Measurements from ENCODE around the gene CCL3.
"Not testable (repeated sequence)": the region's sequence is repeated elsewhere in the genome, so short reads cannot be mapped to it uniquely, and the experiment has no call there.

CCL3 gene

GRCh38 chr17:36083691-36084090, 6.3 kb downstream of the CCL3 start:
- not testable (repeated sequence) for DNase-seq

GRCh38 chr17:36082482-36083120, 7.3 kb downstream of the CCL3 start:
- DNase-seq: peak; percentile 91

DNA sequence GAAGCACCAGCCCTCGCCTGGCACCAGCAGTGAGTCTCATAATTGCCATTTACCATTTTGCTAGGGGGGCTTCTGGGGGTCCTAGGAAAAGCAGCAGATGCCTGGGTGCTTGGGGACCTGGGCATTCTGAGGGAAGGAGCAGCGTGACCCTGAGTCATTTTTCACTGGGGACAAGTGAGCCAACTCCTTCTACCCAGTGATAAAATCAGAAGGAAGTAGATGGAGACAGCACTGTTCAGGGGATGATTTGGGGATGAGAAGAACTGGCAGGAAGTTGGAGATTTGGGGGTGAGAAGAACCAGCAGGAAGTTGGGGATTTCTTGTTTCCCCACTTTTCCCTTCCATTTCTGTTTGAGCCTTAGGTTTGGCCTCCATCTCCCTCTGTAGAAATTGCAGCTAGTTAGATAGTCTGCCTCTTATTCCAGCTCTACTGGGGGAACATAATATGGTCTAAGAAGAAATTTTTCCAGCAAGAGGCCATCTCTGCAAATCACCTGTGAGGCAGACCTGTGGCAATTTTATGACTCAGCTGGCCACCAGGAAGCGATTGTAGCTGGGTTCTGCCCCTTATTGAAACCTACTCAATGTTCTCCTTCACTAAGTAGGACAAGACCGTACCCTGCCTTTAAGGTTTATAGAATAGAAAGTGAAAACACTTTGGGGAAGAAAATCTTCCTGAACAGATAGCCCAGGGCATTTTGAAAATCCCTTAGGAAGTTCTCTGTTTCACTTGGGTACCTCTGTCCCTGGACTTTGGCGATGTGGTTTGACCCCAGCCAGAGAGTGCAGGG, 8.1 kb downstream of the CCL3 start:
- not testable (repeated sequence) for DNase-seq

DNA sequence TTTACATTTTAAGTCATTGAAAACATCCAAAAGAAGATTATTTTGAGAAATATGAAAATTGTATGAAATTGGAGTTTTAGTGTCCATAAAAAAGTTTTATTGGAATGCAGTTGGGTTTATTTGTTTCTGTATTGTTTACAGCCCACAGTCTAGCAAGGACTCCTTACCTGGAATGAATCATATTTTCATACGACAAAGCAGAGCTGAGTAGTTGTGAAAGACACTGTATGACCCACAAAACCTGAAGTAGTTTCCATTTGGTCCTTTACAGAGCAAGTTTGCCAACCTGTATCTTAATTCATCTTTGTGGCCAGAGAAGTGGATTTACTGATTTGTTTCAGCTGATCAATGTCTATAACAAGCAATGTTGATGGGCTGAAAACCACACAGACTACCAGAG, 15.6 kb downstream of the CCL3 start:
- peak; percentile 88 for DNase-seq

DNA sequence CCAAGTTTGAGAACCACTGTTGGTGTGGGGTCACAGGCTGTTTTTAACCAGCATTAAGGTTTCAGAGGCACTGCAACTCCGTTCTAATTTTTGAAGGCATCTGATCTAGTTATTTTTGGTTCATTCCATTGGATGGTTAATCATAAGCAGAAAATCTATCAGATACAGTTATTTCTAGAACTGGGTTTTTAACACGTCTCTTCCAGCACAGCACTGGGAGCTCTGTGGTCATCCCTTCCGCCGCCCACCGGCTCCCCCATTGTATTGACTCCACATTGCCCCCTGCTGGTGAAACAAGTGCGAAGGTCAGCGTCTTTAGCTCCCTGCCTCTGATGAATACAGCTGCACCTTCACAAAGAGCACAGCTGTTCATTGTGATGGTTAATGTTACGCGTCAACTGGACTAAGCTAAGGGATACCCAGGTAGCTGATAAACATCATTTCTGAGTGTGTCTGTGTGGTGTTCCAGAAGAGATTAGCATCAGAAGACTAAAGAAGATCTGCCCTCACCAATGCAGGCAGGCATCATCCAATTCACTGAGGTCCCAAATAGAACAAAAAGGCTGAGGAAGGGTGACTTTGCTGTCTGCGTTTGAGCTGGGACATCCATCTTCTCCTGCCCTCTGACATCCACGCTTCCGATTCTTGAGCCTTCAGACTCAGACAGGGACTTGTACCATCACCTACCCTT, 17.4 kb downstream of the CCL3 start:
- DNase-seq: peak; percentile 91

GRCh38 chr17:36071751-36072150, 18.2 kb downstream of the CCL3 start:
- DNase-seq: no peak

DNA sequence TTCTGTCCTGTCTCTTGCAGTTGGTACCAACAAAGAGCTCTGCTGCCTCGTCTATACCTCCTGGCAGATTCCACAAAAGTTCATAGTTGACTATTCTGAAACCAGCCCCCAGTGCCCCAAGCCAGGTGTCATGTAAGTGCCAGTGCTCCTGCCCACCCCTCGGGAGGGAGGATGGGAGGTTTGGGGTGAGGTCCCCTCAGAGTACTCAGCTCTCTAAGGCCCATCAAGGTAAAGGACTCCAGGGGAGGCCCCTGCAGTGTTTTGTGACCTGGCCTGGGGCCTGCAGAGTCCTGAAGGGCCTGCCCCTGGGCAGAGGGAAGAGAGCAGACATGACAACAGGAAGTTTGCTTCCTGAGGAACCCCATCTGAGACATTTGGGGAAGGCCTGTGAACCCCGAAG, 19.5 kb downstream of the CCL3 start:
- no peak for DNase-seq

- no peak for DNase-seq
Observed at GRCh38 chr17:36069136-36069535, 20.8 kb downstream of the CCL3 start.

- no peak for DNase-seq
Observed at GRCh38 chr17:36068524-36068923, 21.4 kb downstream of the CCL3 start.

GRCh38 chr17:36066365-36066985, 23.5 kb downstream of the CCL3 start:
- DNase-seq: peak; percentile 76

DNA sequence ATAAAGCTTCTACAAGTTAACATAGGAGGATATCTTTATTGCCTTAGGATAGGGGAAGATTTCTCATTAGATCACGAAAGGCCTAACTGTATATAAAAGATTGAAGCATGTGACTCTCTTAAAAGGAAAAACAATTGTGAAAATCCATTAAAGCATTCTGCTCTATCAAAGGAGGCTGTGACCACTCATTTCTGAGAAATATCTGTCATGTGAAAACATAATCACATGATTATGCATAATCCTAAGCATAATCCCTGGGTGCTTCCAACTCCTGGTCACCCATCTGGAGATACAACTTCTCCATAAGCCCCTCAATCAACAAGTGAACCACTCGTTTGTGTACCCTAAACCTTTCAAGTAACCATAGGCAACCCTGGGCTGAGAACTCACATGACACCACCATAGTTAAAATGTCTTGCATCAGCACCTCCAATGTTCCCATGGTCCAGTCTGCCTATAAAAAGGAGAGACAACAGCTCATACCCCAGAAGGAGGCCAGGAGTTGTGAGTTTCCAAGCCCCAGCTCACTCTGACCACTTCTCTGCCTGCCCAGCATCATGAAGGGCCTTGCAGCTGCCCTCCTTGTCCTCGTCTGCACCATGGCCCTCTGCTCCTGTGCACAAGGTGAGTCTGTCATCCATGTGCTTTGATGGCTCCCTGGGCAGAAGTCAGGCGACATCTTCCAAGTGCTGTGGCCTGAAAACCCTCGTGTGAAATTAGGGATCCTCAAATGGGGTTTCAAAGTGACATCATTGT, 26.0 kb downstream of the CCL3 start, which contains the start of gene CCL18:
Gene CCL18 (plus strand): TSS at position 487 of the 756 bp plus-strand sequence. CDS start 71 bp downstream, at position 558.
- no peak for DNase-seq

GRCh38 chr17:36060816-36061215, 29.1 kb downstream of the CCL3 start:
- DNase-seq: no peak

DNA sequence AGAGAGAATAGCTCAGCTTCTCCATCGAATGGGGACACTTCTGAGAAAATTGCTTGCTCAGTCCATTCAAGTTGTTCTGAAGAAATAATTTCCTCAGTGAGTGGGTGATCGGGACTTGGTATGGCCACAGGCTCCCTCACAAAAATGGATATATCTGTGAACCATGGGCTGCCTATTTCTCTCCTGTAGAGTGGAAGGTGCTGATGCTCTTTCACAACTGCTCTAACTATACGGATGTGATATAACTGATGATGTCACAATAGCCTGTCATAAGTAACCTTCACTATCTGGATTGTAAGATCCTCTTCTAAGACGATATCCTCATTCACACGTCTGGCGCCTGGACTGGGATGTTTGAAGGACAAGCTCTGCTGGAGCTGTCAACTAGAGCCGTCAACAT, 30.5 kb downstream of the CCL3 start:
- DNase-seq: no peak

- no peak for DNase-seq
Observed at GRCh38 chr17:36057911-36058310, 32.0 kb downstream of the CCL3 start.

- no peak for DNase-seq
Observed at GRCh38 chr17:36055921-36056520, 33.9 kb downstream of the CCL3 start.

DNA sequence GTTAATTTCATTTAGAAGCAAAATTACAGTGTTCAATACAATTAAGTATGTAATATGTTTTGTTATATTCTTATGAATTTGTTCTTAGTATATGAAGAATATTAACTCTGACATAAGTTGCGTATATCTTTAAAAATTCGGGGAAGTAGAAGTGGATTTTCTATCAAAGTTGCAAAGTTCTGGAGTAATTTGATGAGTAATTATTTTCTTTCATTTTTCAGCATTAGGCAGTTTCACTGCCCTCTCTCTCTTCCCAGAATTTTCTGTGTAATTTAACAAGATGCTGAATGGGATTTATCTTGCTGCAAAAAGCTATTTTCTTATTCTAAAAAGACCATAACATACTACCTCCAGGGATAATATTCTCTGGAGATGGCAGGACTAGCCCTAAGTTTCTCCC, 34.8 kb downstream of the CCL3 start:
- no peak for DNase-seq

DNA sequence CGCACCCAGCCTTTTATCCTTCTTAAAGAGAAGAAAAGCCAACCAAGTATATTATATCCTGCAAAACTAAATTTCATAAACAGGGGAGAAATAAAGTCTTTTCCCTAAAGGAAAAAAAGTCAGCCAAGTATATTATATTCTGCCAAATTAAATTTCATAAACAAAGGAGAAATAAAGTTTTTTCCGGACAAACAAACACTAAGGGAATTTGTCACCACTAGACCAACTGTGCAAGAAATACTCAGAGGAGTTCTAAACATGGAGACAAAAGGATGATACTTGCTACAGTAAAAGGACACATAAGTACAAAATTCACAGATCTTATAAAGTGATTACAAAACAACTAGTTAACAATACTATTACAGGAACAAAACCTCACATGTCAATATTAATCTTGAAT, 40.3 kb downstream of the CCL3 start:
- DNase-seq: no peak

- no peak for DNase-seq
Observed at GRCh38 chr17:36048066-36048465, 41.9 kb downstream of the CCL3 start.
